ENCODE data around the gene DNAJB6. TPM values are rescaled to one million over a fixed set of nuclear protein-coding genes. Genes with fewer than 3 reads are reported as not detected.

DNAJB6 gene
- total RNA-seq, 2 donors from 2014 or later = 68.3 to 199 TPM

DNA sequence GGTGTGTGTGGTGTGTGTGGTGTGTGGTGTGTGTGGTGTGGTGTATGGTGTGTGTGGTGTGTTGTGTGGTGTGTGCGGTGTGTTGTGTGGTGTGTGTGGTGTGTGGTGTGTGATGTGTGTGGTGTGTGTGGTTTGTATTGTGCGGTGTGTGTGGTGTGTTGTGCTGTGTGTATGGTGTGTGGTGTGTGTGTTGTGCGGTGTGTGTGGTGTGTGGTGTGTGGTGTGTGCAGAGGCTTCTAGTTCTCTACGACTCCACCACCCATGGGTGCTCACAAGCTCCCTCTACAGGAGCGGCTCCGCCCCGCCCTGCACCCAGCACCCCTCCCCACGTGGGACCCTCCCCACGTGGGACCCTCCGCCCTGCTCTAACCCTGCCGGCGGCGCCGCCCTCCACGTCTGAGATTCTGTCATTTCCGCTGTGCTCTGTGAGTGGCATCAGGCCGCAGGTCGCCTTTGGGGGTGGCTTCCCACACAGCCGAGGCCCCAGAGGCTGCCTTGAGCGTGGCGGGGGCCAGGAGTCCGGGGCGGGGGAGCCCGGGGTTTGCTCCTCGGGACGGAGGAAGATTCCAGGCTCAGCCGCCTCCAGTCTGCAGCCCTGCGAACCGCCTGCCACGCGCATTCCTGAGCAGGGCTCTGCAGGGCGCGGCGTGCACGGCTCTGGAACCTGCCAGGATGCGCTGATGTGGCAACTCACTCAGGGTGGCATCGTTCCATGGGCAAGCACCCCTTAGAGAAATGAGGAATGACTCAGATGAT lies 37.0 kb upstream of the DNAJB6 start:
- Histone ChIP-seq H3K4me3 (no peak overlapping the region), H3K36me3 (no peaks in the 10 kb centered on the region), H3K4me1 (replicated peaks) (no peaks in the 10 kb centered on the region), H3K9me3 (no peaks in the 10 kb centered on the region), H3K27me3 (replicated peaks; ENCODE audit: insufficient read depth) (no peaks in the 10 kb centered on the region), H3K27ac (no peak overlapping the region)
- intact Hi-C loops (cut with DNase I) = no loop called here
- TF ChIP-seq CTCF (IDR thresholded peaks at IDR 0.05) (no peak), POLR2AphosphoS5 (IDR thresholded peaks at IDR 0.05) (no peak), POLR2A (IDR thresholded peaks at IDR 0.05) (no peak)
- DNase-seq (ENCODE audit: low spot score) = no peak
- WGBS = 72% methylated on average over 35 of the region's 37 CpGs

DNA sequence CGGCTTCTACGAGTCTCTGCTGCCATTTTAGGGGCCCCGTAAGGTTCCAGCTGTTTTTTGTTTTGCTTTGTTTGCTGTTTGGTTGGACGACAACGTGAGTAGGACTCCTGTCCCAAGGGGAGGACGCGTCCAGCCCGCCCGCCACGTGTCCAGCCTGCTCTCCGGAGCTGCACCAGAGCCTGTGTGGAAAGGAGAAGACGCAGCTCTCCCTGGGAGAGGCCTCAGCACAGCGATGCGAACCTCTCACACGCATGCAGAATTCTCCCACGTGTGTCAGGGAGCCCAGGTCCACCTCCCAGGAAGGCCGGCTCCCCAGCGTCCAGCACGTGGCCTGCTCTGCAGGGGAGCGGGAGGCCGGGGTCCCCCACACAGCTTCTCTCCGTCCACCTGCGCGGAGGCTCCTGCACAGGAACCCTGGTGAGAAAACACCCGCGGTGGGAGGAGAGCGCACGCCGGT lies 36.4 kb upstream of the DNAJB6 start:
- H3K27ac ChIP-seq = no peak overlapping the region
- H3K4me1 ChIP-seq (replicated peaks) = no peaks in the 10 kb centered on the region
- no peak for DNase-seq (ENCODE audit: low spot score)
- intact Hi-C loops (cut with DNase I) = no loop called here
- H3K4me3 ChIP-seq = no peak overlapping the region
- H3K27me3 ChIP-seq (replicated peaks; ENCODE audit: insufficient read depth) = no peaks in the 10 kb centered on the region
- TF ChIP-seq POLR2AphosphoS5 (IDR thresholded peaks at IDR 0.05) = no peak
- no peak for TF ChIP-seq CTCF (IDR thresholded peaks at IDR 0.05)
- TF ChIP-seq POLR2A (IDR thresholded peaks at IDR 0.05) = no peak
- 87% methylated on average over 26 of the region's 29 CpGs for WGBS
- H3K9me3 ChIP-seq = no peaks in the 10 kb centered on the region
- H3K36me3 ChIP-seq = no peaks in the 10 kb centered on the region

- H3K4me3 ChIP-seq = no peak overlapping the region
- WGBS = 82% methylated on average over 10 of the region's 10 CpGs
- no peak overlapping the region for H3K27ac ChIP-seq
- H3K27me3 ChIP-seq (replicated peaks; ENCODE audit: insufficient read depth) = no peaks in the 10 kb centered on the region
- H3K4me1 ChIP-seq (replicated peaks) = no peaks in the 10 kb centered on the region
- H3K9me3 ChIP-seq = no peaks in the 10 kb centered on the region
- no peak for DNase-seq (ENCODE audit: low spot score)
- intact Hi-C loops (cut with DNase I) = no loop called here
- no peaks in the 10 kb centered on the region for H3K36me3 ChIP-seq
- TF ChIP-seq POLR2A (IDR thresholded peaks at IDR 0.05) = no peak
- TF ChIP-seq CTCF (IDR thresholded peaks at IDR 0.05) = no peak
- no peak for TF ChIP-seq POLR2AphosphoS5 (IDR thresholded peaks at IDR 0.05)
Measured at GRCh38 chr7:157301610-157302120, 35.1 kb upstream of the DNAJB6 start.

- Histone ChIP-seq H3K27me3 (replicated peaks; ENCODE audit: insufficient read depth) (no peaks in the 10 kb centered on the region), H3K4me3 (no peak overlapping the region), H3K36me3 (no peaks in the 10 kb centered on the region), H3K4me1 (replicated peaks) (no peaks in the 10 kb centered on the region), H3K27ac (no peak overlapping the region), H3K9me3 (no peaks in the 10 kb centered on the region)
- intact Hi-C loops (cut with DNase I) = no loop called here
- no peak for DNase-seq (ENCODE audit: low spot score)
- WGBS = 81% methylated on average over 27 of the region's 27 CpGs
- TF ChIP-seq POLR2AphosphoS5 (IDR thresholded peaks at IDR 0.05) (no peak), CTCF (IDR thresholded peaks at IDR 0.05) (no peak), POLR2A (IDR thresholded peaks at IDR 0.05) (no peak)
Measured at GRCh38 chr7:157306846-157307838, 29.7 kb upstream of the DNAJB6 start.
